Smooth muscle cell (in vitro differentiated cells): Measurements from ENCODE around the gene KIZ. TPM values are rescaled to one million over a fixed set of nuclear protein-coding genes. Genes with fewer than 3 reads are reported as not detected.

Experiments
- DNase-seq: peaks from one replicate; lab custom pipeline; 2025; ENCODE audit not compliant: unreplicated experiment; lab: John Stamatoyannopoulos, UW
- H2AFZ ChIP-seq: fragments of 200-600 bp; sonication (generic); 2 replicates; pipeline ENCODE4 v1.6.0; 2016; ENCODE audit warnings: antibody characterized with exemption, low read depth, mild to moderate bottlenecking
- H3F3A ChIP-seq: fragments of 200-600 bp; sonication (generic); 2 replicates; pipeline ENCODE4 v1.6.0; 2017; ENCODE audit warnings: antibody characterized with exemption, low read depth
- H3K27ac ChIP-seq: fragments of 200-600 bp; sonication (generic); 2 replicates; pipeline ENCODE4 v1.5.1; 2016; ENCODE audit warnings: low read depth, mild to moderate bottlenecking
- H3K27me3 ChIP-seq: fragments of 200-600 bp; sonication (generic); 2 replicates; pipeline ENCODE4 v1.6.1; 2016; ENCODE audit warnings: low read depth, mild to moderate bottlenecking
- H3K36me3 ChIP-seq: fragments of 200-600 bp; sonication (generic); 2 replicates; pipeline ENCODE4 v1.5.1; 2016; ENCODE audit warnings: low read depth
- H3K4me1 ChIP-seq: fragments of 200-600 bp; sonication (generic); 2 replicates; pipeline ENCODE4 v1.5.1; 2016; ENCODE audit warnings: low read depth
- H3K4me2 ChIP-seq: fragments of 200-600 bp; sonication (generic); 2 replicates; pipeline ENCODE4 v1.6.0; 2016; ENCODE audit warnings: mild to moderate bottlenecking
- H3K4me3 ChIP-seq: fragments of 200-600 bp; sonication (generic); 2 replicates; pipeline ENCODE4 v1.5.1; 2016; ENCODE audit warnings: mild to moderate bottlenecking
- H3K79me2 ChIP-seq: fragments of 200-600 bp; sonication (generic); 2 replicates; pipeline ENCODE4 v1.6.0; 2016; ENCODE audit warnings: low read depth, mild to moderate bottlenecking
- H3K9ac ChIP-seq: fragments of 200-600 bp; sonication (generic); 2 replicates; pipeline ENCODE4 v1.6.0; 2016; ENCODE audit warnings: low read depth
- H3K9me3 ChIP-seq: fragments of 200-600 bp; sonication (generic); replicated peaks from 2 replicates; pipeline ENCODE4 v1.5.1; 2016; ENCODE audit warnings: low read depth
- H4K20me1 ChIP-seq: fragments of 200-600 bp; sonication (generic); 2 replicates; pipeline ENCODE4 v1.6.0; 2016; ENCODE audit warnings: low read depth
- CTCF ChIP-seq: fragments of 200-600 bp; sonication (generic); IDR thresholded peaks from 2 replicates; pipeline ENCODE4 v1.5.1; 2017; ENCODE audit warnings: borderline replicate concordance, mild to moderate bottlenecking, antibody characterized with exemption; ENCODE audit not compliant: insufficient read depth, poor library complexity, severe bottlenecking
- WGBS: methylation state at CpG from one replicate; pipeline ENCODE4 v1.1.7; 2016; ENCODE audit warnings: low lambda C conversion rate; 5-methylcytosine and 5-hydroxymethylcytosine counted together
- polyA plus RNA-seq: library from polyadenylated mRNA; unstranded; fragments of >200 nt; fragmentation: Nextera tagmentation; extraction: Ambion mirVana; gene quantifications from 2 replicates; pipeline ENCODE4 v1.2.1, GENCODE V29; 2016
- total RNA-seq: library from RNA; depleted of rRNA; stranded (reverse); fragments of >200 nt; gene quantifications from 2 replicates; pipeline ENCODE4 v1.2.3, GENCODE V29; 2014

Gene KIZ
- total and polyA plus RNA-seq, 2 experiments from 2014 or later, result 19.2 to 20.9 TPM

GRCh38 chr20:21225215-21225947, 99.5 kb downstream of the KIZ start:
- TF ChIP-seq CTCF, result no peak
- H3F3A ChIP-seq, result no peaks in the 10 kb centered on the region
- WGBS, result 91% methylated on average over 6 of the region's 6 CpGs
- no peaks in the 10 kb centered on the region for H4K20me1 ChIP-seq
- H2AFZ ChIP-seq, result no peak overlapping the region
- H3K27ac ChIP-seq, result no peak overlapping the region
- H3K9ac ChIP-seq, result no peak overlapping the region
- H3K4me1 ChIP-seq, result peaks cover 35% of the 10 kb centered on the region
- DNase-seq, result no peak
- H3K79me2 ChIP-seq, result no peaks in the 10 kb centered on the region
- no peaks in the 10 kb centered on the region for H3K9me3 ChIP-seq
- H3K27me3 ChIP-seq, result no peaks in the 10 kb centered on the region
- H3K4me2 ChIP-seq, result no peak overlapping the region
- no peaks in the 10 kb centered on the region for H3K36me3 ChIP-seq
- no peak overlapping the region for H3K4me3 ChIP-seq

- no peaks in the 10 kb centered on the region for H4K20me1 ChIP-seq
- H3K27ac ChIP-seq, result no peak overlapping the region
- H3K4me1 ChIP-seq, result peaks cover 33% of the 10 kb centered on the region
- H2AFZ ChIP-seq, result no peak overlapping the region
- no peak for TF ChIP-seq CTCF
- H3K4me3 ChIP-seq, result no peak overlapping the region
- no peak overlapping the region for H3K4me2 ChIP-seq
- WGBS, result 94% methylated on average over 3 of the region's 3 CpGs
- H3K36me3 ChIP-seq, result no peaks in the 10 kb centered on the region
- no peaks in the 10 kb centered on the region for H3F3A ChIP-seq
- H3K9me3 ChIP-seq, result no peaks in the 10 kb centered on the region
- no peaks in the 10 kb centered on the region for H3K79me2 ChIP-seq
- H3K27me3 ChIP-seq, result no peaks in the 10 kb centered on the region
- H3K9ac ChIP-seq, result no peak overlapping the region
- no peak for DNase-seq
Observed at GRCh38 chr20:21228511-21228910, 102.6 kb downstream of the KIZ start.

GRCh38 chr20:21229163-21229562, 103.3 kb downstream of the KIZ start:
- Histone ChIP-seq H3K4me1 (peaks cover 39% of the 10 kb centered on the region), H3K27ac (no peak overlapping the region), H3K9ac (no peak overlapping the region), H3K36me3 (no peaks in the 10 kb centered on the region), H3K27me3 (no peaks in the 10 kb centered on the region), H2AFZ (no peak overlapping the region), H3K79me2 (no peaks in the 10 kb centered on the region), H3F3A (no peaks in the 10 kb centered on the region), H3K4me3 (no peak overlapping the region), H4K20me1 (no peaks in the 10 kb centered on the region), H3K9me3 (no peaks in the 10 kb centered on the region), H3K4me2 (no peak overlapping the region)
- WGBS, result 94% methylated on average over 2 of the region's 2 CpGs
- no peak for DNase-seq
- no peak for TF ChIP-seq CTCF

GRCh38 chr20:21230220-21230619, 104.3 kb downstream of the KIZ start:
- no peak overlapping the region for H2AFZ ChIP-seq
- H3K9me3 ChIP-seq, result no peaks in the 10 kb centered on the region
- TF ChIP-seq CTCF, result no peak
- H3K4me1 ChIP-seq, result peaks cover 38% of the 10 kb centered on the region
- H3K79me2 ChIP-seq, result no peaks in the 10 kb centered on the region
- no peak overlapping the region for H3K9ac ChIP-seq
- no peaks in the 10 kb centered on the region for H4K20me1 ChIP-seq
- H3K27me3 ChIP-seq, result no peaks in the 10 kb centered on the region
- H3K36me3 ChIP-seq, result no peaks in the 10 kb centered on the region
- H3K27ac ChIP-seq, result no peak overlapping the region
- DNase-seq, result no peak
- no peak overlapping the region for H3K4me3 ChIP-seq
- 97% methylated on average over 3 of the region's 3 CpGs for WGBS
- no peak overlapping the region for H3K4me2 ChIP-seq
- H3F3A ChIP-seq, result no peaks in the 10 kb centered on the region
